Tibial nerve (tissue), 4 donors: ENCODE measurements around the gene BCR.

Experiments
- CTCF ChIP-seq, 5 experiments: fragments of 200-600 bp in 3 of 5; fragments of 450-650 bp in 2 of 5; sonication (generic) in 3 of 5; IDR thresholded peaks; one replicate each; pipeline ENCODE4 v1.5.1; 2016 to 2019; ENCODE audit warnings: antibody characterized with exemption in 5 of 5, mild to moderate bottlenecking in 3 of 5, moderate library complexity in 2 of 5
- EP300 ChIP-seq, 2 donors: sonication (generic); formaldehyde crosslinking; IDR thresholded peaks; one replicate each; pipeline ENCODE4 v1.6.1; 2017; ENCODE audit warnings: antibody characterized with exemption in 2 of 2, mild to moderate bottlenecking in 1 of 2
- POLR2A ChIP-seq, 2 donors: fragments of 450-650 bp; IDR thresholded peaks; one replicate each; pipeline ENCODE4 v1.6.1; 2017; ENCODE audit warnings: antibody characterized with exemption in 2 of 2, mild to moderate bottlenecking in 2 of 2, moderate library complexity in 2 of 2

GRCh38 chr22:23281406-23282088 is 101.2 kb downstream of the BCR start:
- peak; percentile 90 to 99 (median 91) for TF ChIP-seq CTCF (IDR thresholded peaks at IDR 0.05)
- no peak for TF ChIP-seq POLR2A (IDR thresholded peaks at IDR 0.05)
- TF ChIP-seq EP300 (IDR thresholded peaks at IDR 0.05), result no peak
